Metanephros (tissue), 1 donor: Measurements from ENCODE around the gene LINGO3. TPM values are rescaled to one million over a fixed set of nuclear protein-coding genes. Genes with fewer than 3 reads are reported as not detected.

Experiments
- total RNA-seq: library from RNA; depleted of rRNA; stranded (reverse); fragments of >200 nt; gene quantifications from one replicate; pipeline ENCODE4 v1.2.3, GENCODE V29; 2014

Gene LINGO3, protein sequence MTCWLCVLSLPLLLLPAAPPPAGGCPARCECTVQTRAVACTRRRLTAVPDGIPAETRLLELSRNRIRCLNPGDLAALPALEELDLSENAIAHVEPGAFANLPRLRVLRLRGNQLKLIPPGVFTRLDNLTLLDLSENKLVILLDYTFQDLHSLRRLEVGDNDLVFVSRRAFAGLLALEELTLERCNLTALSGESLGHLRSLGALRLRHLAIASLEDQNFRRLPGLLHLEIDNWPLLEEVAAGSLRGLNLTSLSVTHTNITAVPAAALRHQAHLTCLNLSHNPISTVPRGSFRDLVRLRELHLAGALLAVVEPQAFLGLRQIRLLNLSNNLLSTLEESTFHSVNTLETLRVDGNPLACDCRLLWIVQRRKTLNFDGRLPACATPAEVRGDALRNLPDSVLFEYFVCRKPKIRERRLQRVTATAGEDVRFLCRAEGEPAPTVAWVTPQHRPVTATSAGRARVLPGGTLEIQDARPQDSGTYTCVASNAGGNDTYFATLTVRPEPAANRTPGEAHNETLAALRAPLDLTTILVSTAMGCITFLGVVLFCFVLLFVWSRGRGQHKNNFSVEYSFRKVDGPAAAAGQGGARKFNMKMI
- not detected for total RNA-seq

GRCh38 chr19:2308114-2308556 lies at the start of gene LINGO3:
Gene LINGO3 (minus strand): TSS chr19:2308154. CDS start chr19:2291776, 16,378 bp downstream.

DNA sequence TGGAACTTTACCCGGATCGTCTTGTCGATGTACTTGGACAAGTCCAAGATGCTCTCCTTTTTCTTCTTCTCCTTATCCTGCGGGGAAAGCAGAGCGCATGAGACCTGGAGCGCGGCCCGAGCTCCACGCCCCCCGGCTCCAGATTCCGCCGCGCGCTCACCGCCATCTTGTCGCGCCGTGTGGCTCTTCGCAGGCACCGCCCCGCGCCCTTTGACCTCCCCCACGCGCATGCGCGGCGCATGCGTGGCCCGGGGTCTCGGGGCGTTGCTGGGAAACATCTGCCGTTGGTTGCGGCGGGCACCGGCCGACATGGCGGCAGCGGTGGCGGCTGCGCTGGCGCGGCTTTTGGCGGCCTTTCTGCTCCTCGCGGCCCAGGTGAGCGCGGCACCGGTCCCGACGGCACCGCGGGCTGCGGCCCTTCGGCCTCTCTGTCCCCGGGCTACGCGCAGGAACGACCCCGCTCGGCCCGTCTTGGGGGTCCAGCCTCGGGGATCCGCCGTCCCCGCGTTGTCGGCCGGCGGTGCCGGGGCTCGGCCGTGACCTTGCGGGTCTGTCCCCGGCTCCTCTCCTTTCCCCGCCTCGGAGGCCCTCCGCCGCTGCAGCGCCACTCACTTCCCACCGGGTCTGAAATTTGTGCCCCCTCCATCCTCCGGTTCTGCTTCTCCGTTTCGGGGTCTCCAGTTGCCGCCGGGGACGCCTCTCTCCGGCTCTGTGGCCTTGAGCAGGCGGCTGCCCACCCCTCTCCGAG lies 20.6 kb upstream of the LINGO3 start, which contains the start of the genes LSM7 and SPPL2B:
Gene LSM7 (minus strand): TSS at position 186 of the 748 bp plus-strand sequence. CDS start 20 bp downstream, at position 166.
Gene SPPL2B (plus strand): TSS at position 284 of the 748 bp plus-strand sequence. CDS start 26 bp downstream, at position 310.

GRCh38 chr19:2282062-2282861 lies 25.7 kb downstream of the LINGO3 start, which contains the start of gene PEAK3:
Gene PEAK3 (minus strand): TSS chr19:2282175. CDS start chr19:2280931, 1,244 bp downstream.

Other genes with a start within 250 kb of the LINGO3 start
- 30.0 TPM for gene MOB3A, start 211.8 kb downstream of the LINGO3 start, total RNA-seq
- gene IZUMO4, start 211.2 kb downstream of the LINGO3 start, total RNA-seq, result 8.6 TPM
- 88.5 TPM for gene AP3D1, start 156.6 kb downstream of the LINGO3 start, total RNA-seq
- 22.6 TPM for gene DOT1L, start 144.2 kb downstream of the LINGO3 start, total RNA-seq
- gene PLEKHJ1, start 71.8 kb downstream of the LINGO3 start, total RNA-seq, result 85.9 TPM
- 89.5 TPM for gene SF3A2, start 71.3 kb downstream of the LINGO3 start, total RNA-seq
- gene AMH, start 58.8 kb downstream of the LINGO3 start, total RNA-seq, result 1.3 TPM
- 12.8 TPM for gene JSRP1, start 51.7 kb downstream of the LINGO3 start, total RNA-seq
- 0.47 TPM for gene PEAK3, start 26.0 kb downstream of the LINGO3 start, total RNA-seq
- gene LSM7, start 20.4 kb upstream of the LINGO3 start, total RNA-seq, result 132 TPM
- 59.1 TPM for gene SPPL2B, start 20.5 kb upstream of the LINGO3 start, total RNA-seq
- 0.23 TPM for gene TMPRSS9, start 52.1 kb upstream of the LINGO3 start, total RNA-seq
- 42.6 TPM for gene TIMM13, start 119.4 kb upstream of the LINGO3 start, total RNA-seq
- 48.4 TPM for gene LMNB2, start 148.8 kb upstream of the LINGO3 start, total RNA-seq
- 73.0 TPM for gene GADD45B, start 168.0 kb upstream of the LINGO3 start, total RNA-seq